GM19193 (cell line): Measurements from ENCODE around the gene SLC6A5.

Experiments used
- POLR2A ChIP-seq: IDR thresholded peaks from 4 replicates; pipeline ENCODE4 v1.6.1; 2011; ENCODE audit not compliant: insufficient read depth, insufficient read length; ENCODE audit errors: extremely low read depth

The SLC6A5 gene

DNA sequence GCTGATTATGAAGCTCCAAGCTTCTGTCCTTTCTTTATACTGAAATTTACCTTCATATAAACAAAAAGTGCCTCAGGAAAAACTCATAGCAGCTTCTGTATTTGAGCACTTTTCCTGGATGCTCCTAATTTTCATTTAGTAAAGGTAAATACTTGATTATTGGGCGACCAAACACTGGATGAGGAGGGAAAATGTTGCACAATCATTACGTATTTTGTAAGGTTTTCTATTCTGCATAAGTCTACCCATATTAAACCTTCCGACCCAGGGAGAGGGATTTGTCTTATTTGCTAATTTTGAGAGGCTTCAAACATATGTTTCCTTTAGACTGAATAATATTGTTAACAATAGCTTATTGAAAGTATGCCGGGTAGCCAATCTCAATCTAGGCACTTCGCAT lies 4.3 kb upstream of the SLC6A5 start:
- TF ChIP-seq POLR2A = no peak

DNA sequence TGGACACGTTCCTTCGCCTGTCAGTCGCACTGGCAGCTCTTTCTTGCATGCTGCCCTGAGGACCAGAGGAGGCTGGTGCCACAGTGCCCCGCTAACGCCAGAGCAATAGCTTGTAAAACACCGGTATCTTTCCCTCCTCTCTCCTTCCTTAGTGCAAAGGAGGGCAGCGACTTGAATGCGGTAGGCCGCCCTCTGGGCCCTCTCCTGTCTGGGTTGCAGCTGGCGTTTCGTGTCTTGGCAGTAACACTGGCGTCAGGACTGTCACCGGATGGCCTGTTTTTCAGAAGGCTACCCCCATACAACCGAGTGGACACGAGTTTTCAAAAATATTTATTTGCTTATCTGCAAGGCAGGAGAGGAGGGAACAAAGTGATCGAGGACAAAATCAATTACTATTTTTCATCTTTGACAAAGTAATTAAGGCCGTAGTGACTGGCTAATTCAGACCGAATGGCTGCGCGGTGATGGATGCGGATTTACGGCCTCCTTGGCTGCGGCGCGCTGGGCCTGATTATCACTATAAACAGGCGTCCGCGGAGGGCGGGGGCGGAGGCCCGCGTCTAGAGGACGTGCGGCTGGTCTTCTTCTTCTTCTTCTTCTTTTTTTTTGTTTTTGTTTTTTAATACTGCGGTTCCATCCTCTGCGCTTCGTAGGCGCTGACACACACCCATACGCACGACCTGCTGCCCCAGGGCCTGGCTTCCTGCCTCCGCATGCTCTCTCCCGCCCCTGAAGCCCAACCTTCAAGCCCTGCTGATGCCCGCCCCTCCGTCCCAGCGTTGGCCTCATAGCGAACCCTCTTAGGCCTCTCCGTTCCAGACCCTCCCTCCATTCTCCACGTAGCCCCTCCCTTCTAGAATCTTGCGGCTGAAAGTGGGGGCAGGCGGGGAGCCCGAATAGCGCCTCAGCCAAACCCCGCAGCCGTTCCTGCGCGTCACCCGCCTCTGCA lies 2.9 kb upstream of the SLC6A5 start:
- TF ChIP-seq POLR2A = no peak

DNA sequence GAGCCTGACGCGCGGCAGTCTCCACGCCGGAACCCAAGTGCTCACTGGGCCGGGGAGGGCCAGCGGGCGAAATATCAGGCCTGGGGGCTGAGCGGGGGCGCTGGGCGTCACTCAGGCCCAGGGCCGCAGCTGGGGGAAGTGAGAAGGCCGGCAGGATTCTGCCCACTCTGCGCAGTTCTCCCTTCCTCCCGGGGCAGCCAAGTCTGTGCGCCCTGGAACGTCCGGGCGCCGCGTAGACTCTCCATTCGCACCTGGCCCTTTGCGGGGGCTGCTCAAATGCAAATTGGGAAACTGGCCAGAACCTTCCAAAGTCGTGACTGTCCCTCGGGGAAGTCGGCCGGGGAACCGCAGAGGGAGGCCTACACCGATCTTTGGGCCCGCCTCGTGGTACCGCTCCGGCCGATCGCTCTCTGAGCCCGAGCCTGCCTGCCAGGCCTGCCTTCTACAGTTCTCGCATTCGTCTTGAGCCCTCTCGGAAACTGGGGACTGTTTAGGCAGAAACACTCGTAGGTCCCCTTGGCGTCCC lies 2.2 kb upstream of the SLC6A5 start:
- TF ChIP-seq POLR2A = no peak

- TF ChIP-seq POLR2A = no peak
Observed at GRCh38 chr11:20597680-20598484, 1.5 kb upstream of the SLC6A5 start.

- no peak for TF ChIP-seq POLR2A
Observed at GRCh38 chr11:20598492-20598891, 916 bp upstream of the SLC6A5 start.

- no peak for TF ChIP-seq POLR2A
Observed at GRCh38 chr11:20600020-20600346, 575 bp downstream of the SLC6A5 start.

DNA sequence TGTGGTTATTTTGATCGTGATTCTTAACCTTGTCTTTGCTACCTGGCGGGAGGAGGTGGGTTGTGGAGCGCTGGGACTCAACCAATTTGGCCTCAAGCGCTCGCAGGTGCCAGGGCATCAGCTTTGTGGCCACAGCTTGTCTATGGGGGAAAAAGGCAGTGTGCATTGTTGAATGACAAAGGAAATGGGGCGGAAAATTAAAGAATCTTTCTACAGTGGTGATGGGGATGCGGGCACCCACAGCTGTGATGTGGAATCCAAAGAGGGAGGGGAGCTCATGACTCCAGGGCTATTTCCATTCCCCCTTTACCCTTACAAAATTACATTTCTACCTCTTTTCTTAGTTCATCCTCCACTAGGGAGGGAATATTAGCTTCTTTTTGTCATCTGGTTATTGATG lies 1.1 kb downstream of the SLC6A5 start:
- no peak for TF ChIP-seq POLR2A

DNA sequence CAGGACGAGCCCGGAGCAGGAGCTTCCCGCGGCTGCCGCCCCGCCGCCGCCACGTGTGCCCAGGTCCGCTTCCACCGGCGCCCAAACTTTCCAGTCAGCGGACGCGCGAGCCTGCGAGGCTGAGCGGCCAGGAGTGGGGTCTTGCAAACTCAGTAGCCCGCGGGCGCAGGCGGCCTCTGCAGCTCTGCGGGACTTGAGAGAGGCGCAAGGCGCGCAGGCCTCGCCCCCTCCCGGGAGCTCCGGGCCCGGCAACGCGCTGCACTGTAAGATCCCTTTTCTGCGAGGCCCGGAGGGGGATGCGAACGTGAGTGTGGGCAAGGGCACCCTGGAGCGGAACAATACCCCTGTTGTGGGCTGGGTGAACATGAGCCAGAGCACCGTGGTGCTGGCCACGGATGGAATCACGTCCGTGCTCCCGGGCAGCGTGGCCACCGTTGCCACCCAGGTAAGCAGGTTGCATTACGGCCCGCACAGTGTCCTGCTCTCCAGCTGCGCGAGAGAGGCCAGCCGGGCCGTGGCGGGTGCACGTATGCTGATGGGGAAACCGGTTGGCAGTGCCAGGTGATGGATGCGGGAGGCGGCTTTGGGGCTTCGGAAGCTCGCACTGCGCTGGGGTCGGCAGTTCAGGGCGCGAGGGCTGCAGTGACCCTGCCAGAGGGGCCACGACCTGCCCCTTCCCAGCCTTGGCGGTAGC lies 2.0 kb downstream of the SLC6A5 start:
- TF ChIP-seq POLR2A = no peak

DNA sequence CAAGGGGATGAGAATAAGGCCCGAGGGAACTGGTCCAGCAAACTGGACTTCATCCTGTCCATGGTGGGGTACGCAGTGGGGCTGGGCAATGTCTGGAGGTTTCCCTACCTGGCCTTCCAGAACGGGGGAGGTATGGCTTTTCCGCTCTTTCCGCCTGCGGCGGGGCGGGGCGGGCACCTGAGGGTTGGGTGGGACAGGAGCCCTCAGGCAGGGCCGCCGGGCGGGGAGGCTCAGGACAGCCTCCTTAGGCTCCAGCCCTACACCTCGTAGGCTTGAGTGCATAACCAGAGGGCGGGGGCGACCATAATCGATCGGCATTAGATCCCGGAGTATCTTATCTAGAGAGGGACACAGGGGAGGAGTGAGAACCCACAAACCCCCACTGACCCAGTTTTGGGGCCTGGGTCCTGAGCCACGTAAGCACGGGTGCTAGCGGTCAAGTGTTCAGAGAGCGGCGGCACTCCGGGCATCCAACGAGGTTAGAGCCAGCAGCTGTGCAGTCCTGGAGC lies 4.9 kb downstream of the SLC6A5 start:
- no peak for TF ChIP-seq POLR2A

- TF ChIP-seq POLR2A = no peak
Observed at GRCh38 chr11:20604864-20605601, 5.6 kb downstream of the SLC6A5 start.

DNA sequence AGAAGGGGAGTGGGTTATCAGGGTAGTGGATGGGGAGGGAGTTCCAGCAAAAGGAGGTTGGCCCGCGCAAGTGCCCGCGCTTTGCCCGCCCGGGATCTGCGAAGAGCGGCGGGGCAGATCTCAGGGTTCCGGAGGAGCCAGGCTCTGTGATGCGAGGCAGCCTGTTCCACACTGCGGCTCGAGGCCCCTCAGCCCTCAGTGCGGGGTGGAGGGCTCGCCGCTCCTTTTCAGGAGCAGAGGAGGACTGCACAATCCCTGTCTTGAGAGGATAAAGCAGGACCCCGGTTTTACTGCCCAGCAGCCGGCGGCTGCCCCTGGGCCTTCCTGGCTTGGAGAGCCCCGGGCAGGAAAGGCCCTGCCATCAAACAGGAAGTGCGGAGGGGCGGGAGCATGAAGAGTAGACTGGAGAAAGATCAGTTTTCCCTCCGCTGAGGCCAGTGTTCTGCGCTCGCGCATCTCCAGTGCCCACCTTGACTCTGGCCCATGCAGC lies 6.2 kb downstream of the SLC6A5 start:
- TF ChIP-seq POLR2A = no peak

DNA sequence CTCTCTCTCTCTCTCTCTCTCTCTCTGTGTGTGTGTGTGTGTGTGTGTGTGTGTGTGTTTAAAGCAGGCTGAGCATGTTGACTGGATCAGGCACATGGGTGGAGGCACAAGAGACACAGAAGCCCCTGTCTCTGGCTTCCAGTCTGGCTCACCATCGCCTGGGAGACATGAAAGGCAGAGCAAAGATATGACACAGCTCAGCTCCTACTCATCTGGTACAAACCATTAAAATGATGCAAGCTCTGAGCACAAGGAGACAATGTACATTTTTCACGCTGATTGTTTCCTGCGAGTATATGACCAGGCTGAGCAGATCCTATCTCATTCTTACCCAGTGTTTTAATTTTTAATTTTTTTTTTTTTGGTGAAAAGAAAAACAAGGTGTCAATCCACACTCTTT lies 9.5 kb downstream of the SLC6A5 start:
- TF ChIP-seq POLR2A = no peak

- TF ChIP-seq POLR2A = no peak
Observed at GRCh38 chr11:20609727-20610707, 10.6 kb downstream of the SLC6A5 start.
